Liver (tissue), 9 donors: Measurements from ENCODE around the gene OAS2. TPM values are rescaled to one million over a fixed set of nuclear protein-coding genes. Genes with fewer than 3 reads are reported as not detected.

Source experiments
- DNase-seq: peaks from one replicate; pipeline ENCODE4 v3.0.0-alpha.2; 2017; ENCODE audit warnings: low spot score
- H3K27ac ChIP-seq, 2 donors: one replicate each; pipeline ENCODE4 v1.7.0; 2013; ENCODE audit warnings: inconsistent platforms in 2 of 2, low read length in 2 of 2, control low read depth in 1 of 2, low read depth in 1 of 2, mild to moderate bottlenecking in 1 of 2
- H3K27me3 ChIP-seq, 4 donors: one replicate each; pipeline versions ENCODE4 v1.6.1 to v1.7.0; 2013; ENCODE audit warnings: low read length in 3 of 4, inconsistent platforms in 1 of 4, mild to moderate bottlenecking in 1 of 4, moderate library complexity in 1 of 4; ENCODE audit not compliant: control insufficient read depth in 4 of 4, insufficient read depth in 4 of 4
- H3K36me3 ChIP-seq, 4 donors: one replicate each; pipeline versions ENCODE4 v1.6.1 to v1.7.0; 2013; ENCODE audit warnings: low read length in 3 of 4, mild to moderate bottlenecking in 3 of 4, low read depth in 1 of 4, moderate library complexity in 1 of 4; ENCODE audit not compliant: control insufficient read depth in 4 of 4, insufficient read depth in 3 of 4
- H3K4me1 ChIP-seq, 4 donors: one replicate each; pipeline versions ENCODE4 v1.6.1 to v1.7.0; 2013; ENCODE audit warnings: low read length in 3 of 4, mild to moderate bottlenecking in 3 of 4, moderate library complexity in 1 of 4; ENCODE audit not compliant: control insufficient read depth in 4 of 4, insufficient read depth in 4 of 4
- H3K4me3 ChIP-seq, 3 donors: one replicate each; pipeline versions ENCODE4 v1.6.1 to v1.7.0; 2013; ENCODE audit warnings: low read length in 3 of 3, control low read depth in 1 of 3, low read depth in 1 of 3, mild to moderate bottlenecking in 1 of 3
- H3K9ac ChIP-seq, 2 donors: one replicate each; pipeline ENCODE4 v1.7.0; 2013; ENCODE audit warnings: low read length in 2 of 2, mild to moderate bottlenecking in 2 of 2, moderate library complexity in 2 of 2, control low read depth in 1 of 2, low read depth in 1 of 2
- H3K9me3 ChIP-seq, 4 donors: one replicate each; pipeline versions ENCODE4 v1.6.1 to v1.7.0; 2013; ENCODE audit warnings: low read length in 3 of 4; ENCODE audit not compliant: control insufficient read depth in 4 of 4
- ATF3 ChIP-seq: IDR thresholded peaks from 2 replicates; pipeline ENCODE4 v1.6.1; 2016; ENCODE audit warnings: antibody characterized with exemption
- EGR1 ChIP-seq, 2 donors: IDR thresholded peaks; 2 replicates each; pipeline ENCODE4 v1.6.1; 2016 to 2018; ENCODE audit warnings: antibody characterized with exemption in 2 of 2, low read depth in 2 of 2
- FOXA1 ChIP-seq: IDR thresholded peaks from 2 replicates; pipeline ENCODE4 v1.6.1; 2016; ENCODE audit warnings: antibody characterized with exemption
- FOXA2 ChIP-seq: IDR thresholded peaks from 2 replicates; pipeline ENCODE4 v1.6.1; 2016; ENCODE audit warnings: antibody characterized with exemption
- GABPA ChIP-seq, 2 donors: IDR thresholded peaks in 1 of 2; conservative IDR thresholded peaks in 1 of 2; 2 replicates each; pipeline ENCODE4 v1.6.1; 2016; ENCODE audit warnings: antibody characterized with exemption in 2 of 2, mild to moderate bottlenecking in 1 of 2, moderate library complexity in 1 of 2
- HNF4A ChIP-seq, 2 donors: conservative IDR thresholded peaks; 2 replicates each; pipeline ENCODE4 v1.6.1; 2016; ENCODE audit warnings: antibody characterized with exemption in 2 of 2, mild to moderate bottlenecking in 2 of 2
- HNF4G ChIP-seq: IDR thresholded peaks from 2 replicates; pipeline ENCODE4 v1.6.1; 2016; ENCODE audit warnings: antibody characterized with exemption
- JUND ChIP-seq, 2 donors: IDR thresholded peaks; 2 replicates each; pipeline ENCODE4 v1.6.1; 2016; ENCODE audit warnings: antibody characterized with exemption in 2 of 2
- MAX ChIP-seq: IDR thresholded peaks from 2 replicates; pipeline ENCODE4 v1.6.1; 2016; ENCODE audit warnings: antibody characterized with exemption
- NR2F2 ChIP-seq: IDR thresholded peaks from 2 replicates; pipeline ENCODE4 v1.6.1; 2016; ENCODE audit warnings: antibody characterized with exemption
- RAD21 ChIP-seq, 2 donors: IDR thresholded peaks; 2 replicates each; pipeline ENCODE4 v1.6.1; 2016; ENCODE audit warnings: antibody characterized with exemption in 2 of 2, mild to moderate bottlenecking in 2 of 2
- RXRA ChIP-seq, 2 donors: IDR thresholded peaks; 2 replicates each; pipeline ENCODE4 v1.6.1; 2017 to 2018; ENCODE audit warnings: antibody characterized with exemption in 2 of 2, mild to moderate bottlenecking in 1 of 2
- SP1 ChIP-seq: IDR thresholded peaks from 2 replicates; pipeline ENCODE4 v1.6.1; 2018; ENCODE audit warnings: antibody characterized with exemption, mild to moderate bottlenecking
- TAF1 ChIP-seq: conservative IDR thresholded peaks from 2 replicates; pipeline ENCODE4 v1.6.1; 2016; ENCODE audit warnings: antibody characterized with exemption, mild to moderate bottlenecking
- YY1 ChIP-seq: IDR thresholded peaks from 2 replicates; pipeline ENCODE4 v1.6.1; 2016; ENCODE audit warnings: antibody characterized with exemption, mild to moderate bottlenecking
- ZBTB33 ChIP-seq: IDR thresholded peaks from 2 replicates; pipeline ENCODE4 v1.6.1; 2016; ENCODE audit warnings: antibody characterized with exemption
- WGBS: extraction: QIAGEN DNeasy Blood & Tissue Kit; methylation state at CpG from one replicate; pipeline ENCODE4 v1.1.7; 2013; 5-methylcytosine and 5-hydroxymethylcytosine counted together
- polyA plus RNA-seq, 2 donors: library from polyadenylated mRNA; stranded (reverse) in 1 of 2; unstranded in 1 of 2; fragments of 200-250 nt in 1 of 2; fragments of >200 nt in 1 of 2; fragmentation: Nextera tagmentation in 1 of 2; extraction: Ambion mirVana in 1 of 2; gene quantifications; one replicate each; pipeline versions ENCODE4 v1.2.1 to v1.2.3, GENCODE V29; 2013 to 2015
- total RNA-seq, 2 donors: library from RNA; depleted of rRNA; stranded (reverse); fragments of >200 nt; gene quantifications; one replicate each; pipeline ENCODE4 v1.2.3, GENCODE V29; 2014
- TF ChIP-seq, protein P1 (sequence below): IDR thresholded peaks from 2 replicates; pipeline ENCODE4 v1.6.1; 2016; ENCODE audit warnings: antibody characterized with exemption, mild to moderate bottlenecking
- TF ChIP-seq, protein P2 (sequence below): fragments of 150-350 bp; IDR thresholded peaks from 2 replicates; pipeline ENCODE4 v1.5.1; 2017; ENCODE audit warnings: improper control_type of control experiment, low read depth, low read length; ENCODE audit not compliant: missing input control
- donor health status: healthy.
- donor health status: healthy.
- donor health status: healthy.
- donor health status: healthy.
- donor health status: healthy.

Gene OAS2
- total and polyA plus RNA-seq, 4 donors: 3.3 to 9.4 (median 6.9) TPM

DNA sequence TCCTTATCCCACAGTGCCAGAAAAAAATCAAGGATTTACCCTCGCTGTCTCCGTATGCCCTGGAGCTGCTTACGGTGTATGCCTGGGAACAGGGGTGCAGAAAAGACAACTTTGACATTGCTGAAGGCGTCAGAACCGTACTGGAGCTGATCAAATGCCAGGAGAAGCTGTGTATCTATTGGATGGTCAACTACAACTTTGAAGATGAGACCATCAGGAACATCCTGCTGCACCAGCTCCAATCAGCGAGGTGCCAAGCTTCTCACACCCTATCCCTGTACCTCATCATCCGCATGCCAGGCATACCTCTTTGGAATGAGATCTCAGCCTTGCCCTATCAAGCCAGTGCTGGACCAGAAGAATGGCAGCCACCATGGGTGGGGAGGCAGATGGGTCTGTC is 19.2 kb downstream of the OAS2 start:
- no peak for TF ChIP-seq HNF4G
- TF ChIP-seq EGR1 (IDR thresholded peaks at IDR 0.05; ENCODE audit: low read depth in 2 of 2): no peak
- TF ChIP-seq GABPA (IDR thresholded peaks at IDR 0.05 in 1 of 2, conservative IDR thresholded peaks at IDR 0.05 in 1 of 2): no peak
- no peak for TF ChIP-seq SP1
- TF ChIP-seq, protein P1, sequence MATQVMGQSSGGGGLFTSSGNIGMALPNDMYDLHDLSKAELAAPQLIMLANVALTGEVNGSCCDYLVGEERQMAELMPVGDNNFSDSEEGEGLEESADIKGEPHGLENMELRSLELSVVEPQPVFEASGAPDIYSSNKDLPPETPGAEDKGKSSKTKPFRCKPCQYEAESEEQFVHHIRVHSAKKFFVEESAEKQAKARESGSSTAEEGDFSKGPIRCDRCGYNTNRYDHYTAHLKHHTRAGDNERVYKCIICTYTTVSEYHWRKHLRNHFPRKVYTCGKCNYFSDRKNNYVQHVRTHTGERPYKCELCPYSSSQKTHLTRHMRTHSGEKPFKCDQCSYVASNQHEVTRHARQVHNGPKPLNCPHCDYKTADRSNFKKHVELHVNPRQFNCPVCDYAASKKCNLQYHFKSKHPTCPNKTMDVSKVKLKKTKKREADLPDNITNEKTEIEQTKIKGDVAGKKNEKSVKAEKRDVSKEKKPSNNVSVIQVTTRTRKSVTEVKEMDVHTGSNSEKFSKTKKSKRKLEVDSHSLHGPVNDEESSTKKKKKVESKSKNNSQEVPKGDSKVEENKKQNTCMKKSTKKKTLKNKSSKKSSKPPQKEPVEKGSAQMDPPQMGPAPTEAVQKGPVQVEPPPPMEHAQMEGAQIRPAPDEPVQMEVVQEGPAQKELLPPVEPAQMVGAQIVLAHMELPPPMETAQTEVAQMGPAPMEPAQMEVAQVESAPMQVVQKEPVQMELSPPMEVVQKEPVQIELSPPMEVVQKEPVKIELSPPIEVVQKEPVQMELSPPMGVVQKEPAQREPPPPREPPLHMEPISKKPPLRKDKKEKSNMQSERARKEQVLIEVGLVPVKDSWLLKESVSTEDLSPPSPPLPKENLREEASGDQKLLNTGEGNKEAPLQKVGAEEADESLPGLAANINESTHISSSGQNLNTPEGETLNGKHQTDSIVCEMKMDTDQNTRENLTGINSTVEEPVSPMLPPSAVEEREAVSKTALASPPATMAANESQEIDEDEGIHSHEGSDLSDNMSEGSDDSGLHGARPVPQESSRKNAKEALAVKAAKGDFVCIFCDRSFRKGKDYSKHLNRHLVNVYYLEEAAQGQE: no peak
- TF ChIP-seq RXRA (IDR thresholded peaks at IDR 0.05): no peak
- no peak for TF ChIP-seq YY1
- Histone ChIP-seq H3K27ac (no peak overlapping the region), H3K27me3 (no peaks in the 10 kb centered on the region), H3K9ac (no peak overlapping the region), H3K4me3 (no peak overlapping the region), H3K9me3 (no peaks in the 10 kb centered on the region), H3K36me3 (peaks cover 0 to 10% (median 5%) of the 10 kb centered on the region in 4 donors), H3K4me1 (peaks cover 0 to 29% (median 21%) of the 10 kb centered on the region in 4 donors)
- 96% methylated on average over 7 of the region's 7 CpGs for WGBS
- no peak for DNase-seq

DNA sequence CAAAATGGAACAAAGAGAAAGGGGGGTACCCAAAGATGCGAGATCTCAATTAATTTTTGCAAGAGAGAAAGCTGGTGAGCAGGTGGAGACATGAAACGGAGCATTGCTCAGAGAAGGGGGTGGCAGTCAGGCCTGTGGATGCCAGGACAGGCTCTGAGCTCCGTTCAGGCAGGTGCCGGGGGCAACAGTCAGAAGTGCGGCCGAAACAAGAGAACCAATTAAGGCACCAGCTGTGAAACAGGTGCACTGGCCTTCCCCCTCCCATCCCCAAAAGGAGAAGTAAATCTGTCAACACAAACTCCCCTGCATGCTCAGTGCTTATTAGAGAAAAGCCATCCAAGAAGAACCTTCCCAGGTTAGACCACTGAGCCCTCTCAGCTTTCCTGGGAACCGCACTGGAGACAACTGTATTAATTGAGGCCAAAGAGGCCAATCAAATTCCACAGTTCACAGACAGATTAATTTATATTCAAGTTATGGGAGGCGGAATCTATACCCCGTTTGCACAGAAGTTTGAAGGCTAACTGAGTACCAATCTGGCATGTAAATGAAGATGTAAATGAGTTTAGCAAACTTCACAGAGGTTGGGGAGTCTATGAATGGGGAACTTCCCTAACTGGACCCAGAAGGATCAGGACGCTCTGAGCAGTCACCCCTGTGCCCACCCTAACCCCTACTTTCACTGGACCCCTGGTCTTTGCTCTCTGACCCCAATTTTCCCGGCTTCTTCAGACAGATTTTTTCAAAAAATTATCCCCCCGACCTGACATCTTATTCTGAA is 20.9 kb downstream of the OAS2 start:
- Histone ChIP-seq H3K9me3 (no peaks in the 10 kb centered on the region), H3K27ac (no peak overlapping the region), H3K4me1 (peaks cover 0 to 19% (median 13%) of the 10 kb centered on the region in 4 donors), H3K4me3 (no peak overlapping the region), H3K36me3 (peaks cover 0 to 10% (median 7%) of the 10 kb centered on the region in 4 donors), H3K9ac (no peak overlapping the region), H3K27me3 (no peaks in the 10 kb centered on the region)
- WGBS: 94% methylated on average over 12 of the region's 12 CpGs
- no peak for DNase-seq
- TF ChIP-seq TAF1 (no peak), GABPA (IDR thresholded peaks at IDR 0.05 in 1 of 2, conservative IDR thresholded peaks at IDR 0.05 in 1 of 2) (no peak), FOXA2 (no peak), MAX (no peak), EGR1 (IDR thresholded peaks at IDR 0.05; ENCODE audit: low read depth in 2 of 2) (no peak), NR2F2 (no peak), SP1 (no peak), HNF4A (conservative IDR thresholded peaks at IDR 0.05) (no peak), RAD21 (IDR thresholded peaks at IDR 0.05) (no peak), ZBTB33 (no peak), ATF3 (no peak), RXRA (IDR thresholded peaks at IDR 0.05) (no peak), HNF4G (no peak), YY1 (no peak), JUND (IDR thresholded peaks at IDR 0.05) (no peak), FOXA1 (no peak)
- TF ChIP-seq, protein P2, sequence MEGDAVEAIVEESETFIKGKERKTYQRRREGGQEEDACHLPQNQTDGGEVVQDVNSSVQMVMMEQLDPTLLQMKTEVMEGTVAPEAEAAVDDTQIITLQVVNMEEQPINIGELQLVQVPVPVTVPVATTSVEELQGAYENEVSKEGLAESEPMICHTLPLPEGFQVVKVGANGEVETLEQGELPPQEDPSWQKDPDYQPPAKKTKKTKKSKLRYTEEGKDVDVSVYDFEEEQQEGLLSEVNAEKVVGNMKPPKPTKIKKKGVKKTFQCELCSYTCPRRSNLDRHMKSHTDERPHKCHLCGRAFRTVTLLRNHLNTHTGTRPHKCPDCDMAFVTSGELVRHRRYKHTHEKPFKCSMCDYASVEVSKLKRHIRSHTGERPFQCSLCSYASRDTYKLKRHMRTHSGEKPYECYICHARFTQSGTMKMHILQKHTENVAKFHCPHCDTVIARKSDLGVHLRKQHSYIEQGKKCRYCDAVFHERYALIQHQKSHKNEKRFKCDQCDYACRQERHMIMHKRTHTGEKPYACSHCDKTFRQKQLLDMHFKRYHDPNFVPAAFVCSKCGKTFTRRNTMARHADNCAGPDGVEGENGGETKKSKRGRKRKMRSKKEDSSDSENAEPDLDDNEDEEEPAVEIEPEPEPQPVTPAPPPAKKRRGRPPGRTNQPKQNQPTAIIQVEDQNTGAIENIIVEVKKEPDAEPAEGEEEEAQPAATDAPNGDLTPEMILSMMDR: no peak
- TF ChIP-seq, protein P1: no peak
